ENCODE data around the gene KLHL40.

Gene KLHL40

GRCh38 chr3:42657675-42658074 lies 27.7 kb upstream of the KLHL40 start:
- Histone ChIP-seq H4K20me1 (ENCODE audit: insufficient read depth, low read length) (no peaks in the 10 kb centered on the region; the same call in 1 of the 2 replicates), H3K4me1 (ENCODE audit: insufficient read depth, low read length) (no peaks in the 10 kb centered on the region), H3K4me2 (ENCODE audit: insufficient read depth, low read length) (no peak overlapping the region), H3K9me3 (ENCODE audit: insufficient read depth, low read length, severe bottlenecking) (no peaks in the 10 kb centered on the region), H3K4me3 (ENCODE audit: low read depth in 1 of 2, low read length in 2 of 2) (no peak overlapping the region), H2AFZ (ENCODE audit: low read depth, low read length) (no peak overlapping the region), H3K27ac (ENCODE audit: low read length) (no peak overlapping the region), H3K36me3 (ENCODE audit: insufficient read depth, low read length) (no peaks in the 10 kb centered on the region), H3K27me3 (ENCODE audit: insufficient read depth, low read length, poor library complexity) (no peaks in the 10 kb centered on the region), H3K79me2 (ENCODE audit: insufficient read depth, low read length) (no peaks in the 10 kb centered on the region), H3K9ac (ENCODE audit: low read depth, low read length) (no peak overlapping the region)
- DNase-seq: no peak
- TF ChIP-seq CTCF (IDR thresholded peaks at IDR 0.05; ENCODE audit: borderline replicate concordance, extremely low read depth, low read length, poor library complexity, severe bottlenecking): no peak
- no peak for TF ChIP-seq EZH2 (IDR thresholded peaks at IDR 0.05; ENCODE audit: borderline replicate concordance, low read depth, low read length, severe bottlenecking)
- no peak for ATAC-seq (ENCODE audit: insufficient read depth, low read depth)

- no peaks in the 10 kb centered on the region for H3K4me1 ChIP-seq (ENCODE audit: insufficient read depth, low read length)
- H3K9ac ChIP-seq (ENCODE audit: low read depth, low read length): no peak overlapping the region
- no peak overlapping the region for H3K4me3 ChIP-seq (ENCODE audit: low read depth in 1 of 2, low read length in 2 of 2)
- no peaks in the 10 kb centered on the region for H3K27me3 ChIP-seq (ENCODE audit: insufficient read depth, low read length, poor library complexity)
- H3K36me3 ChIP-seq (ENCODE audit: insufficient read depth, low read length): no peaks in the 10 kb centered on the region
- H3K27ac ChIP-seq (ENCODE audit: low read length): no peak overlapping the region
- H2AFZ ChIP-seq (ENCODE audit: low read depth, low read length): no peak overlapping the region
- no peak overlapping the region for H3K4me2 ChIP-seq (ENCODE audit: insufficient read depth, low read length)
- no peak for TF ChIP-seq EZH2 (IDR thresholded peaks at IDR 0.05; ENCODE audit: borderline replicate concordance, low read depth, low read length, severe bottlenecking)
- no peak for TF ChIP-seq CTCF (IDR thresholded peaks at IDR 0.05; ENCODE audit: borderline replicate concordance, extremely low read depth, low read length, poor library complexity, severe bottlenecking)
- no peaks in the 10 kb centered on the region for H3K79me2 ChIP-seq (ENCODE audit: insufficient read depth, low read length)
- DNase-seq: no peak
- ATAC-seq (ENCODE audit: insufficient read depth, low read depth): no peak
- H3K9me3 ChIP-seq (ENCODE audit: insufficient read depth, low read length, severe bottlenecking): no peaks in the 10 kb centered on the region
- H4K20me1 ChIP-seq (ENCODE audit: insufficient read depth, low read length): no peaks in the 10 kb centered on the region; the same call in 1 of the 2 replicates
These were observed 27.1 kb upstream of the KLHL40 start for GRCh38 chr3:42658091-42658770.

DNA sequence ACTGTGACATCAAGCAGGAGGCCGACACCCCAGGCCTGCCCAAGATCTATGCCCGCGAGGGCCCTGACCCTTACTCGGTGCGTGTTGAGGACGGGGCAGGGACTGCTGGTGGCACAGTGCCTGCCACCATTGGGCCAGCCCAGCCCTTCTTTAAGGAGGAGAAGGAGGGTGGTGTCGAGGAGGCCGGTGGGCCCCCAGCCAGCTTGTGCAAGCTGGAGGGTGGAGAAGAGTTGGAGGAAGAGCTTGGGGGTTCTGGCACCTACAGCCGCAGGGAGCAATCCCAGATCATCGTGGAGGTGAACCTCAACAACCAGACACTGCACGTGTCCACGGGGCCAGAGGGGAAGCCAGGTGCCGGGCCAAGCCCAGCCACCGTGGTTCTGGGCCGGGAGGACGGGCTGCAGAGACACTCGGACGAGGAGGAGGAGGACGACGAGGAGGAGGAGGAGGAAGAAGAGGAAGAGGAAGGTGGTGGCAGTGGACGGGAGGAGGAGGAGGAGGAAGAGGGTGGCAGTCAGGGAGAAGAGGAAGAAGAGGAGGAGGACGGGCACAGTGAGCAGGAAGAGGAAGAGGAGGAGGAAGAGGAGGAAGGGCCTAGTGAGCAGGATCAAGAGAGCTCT lies 26.5 kb upstream of the KLHL40 start:
- Histone ChIP-seq H3K27ac (ENCODE audit: low read length) (no peak overlapping the region), H3K4me2 (ENCODE audit: insufficient read depth, low read length) (no peak overlapping the region), H3K36me3 (ENCODE audit: insufficient read depth, low read length) (no peaks in the 10 kb centered on the region), H3K9me3 (ENCODE audit: insufficient read depth, low read length, severe bottlenecking) (no peaks in the 10 kb centered on the region), H4K20me1 (ENCODE audit: insufficient read depth, low read length) (no peaks in the 10 kb centered on the region), H3K4me3 (ENCODE audit: low read depth in 1 of 2, low read length in 2 of 2) (no peak overlapping the region), H2AFZ (ENCODE audit: low read depth, low read length) (no peak overlapping the region), H3K27me3 (ENCODE audit: insufficient read depth, low read length, poor library complexity) (no peaks in the 10 kb centered on the region), H3K79me2 (ENCODE audit: insufficient read depth, low read length) (no peaks in the 10 kb centered on the region), H3K4me1 (ENCODE audit: insufficient read depth, low read length) (no peaks in the 10 kb centered on the region), H3K9ac (ENCODE audit: low read depth, low read length) (no peak overlapping the region)
- TF ChIP-seq CTCF (IDR thresholded peaks at IDR 0.05; ENCODE audit: borderline replicate concordance, extremely low read depth, low read length, poor library complexity, severe bottlenecking) (no peak), EZH2 (IDR thresholded peaks at IDR 0.05; ENCODE audit: borderline replicate concordance, low read depth, low read length, severe bottlenecking) (no peak)
- DNase-seq (no peak), ATAC-seq (ENCODE audit: insufficient read depth, low read depth) (no peak)

All from DND-41 (cell line).